ENCODE results near the gene EIPR1.

The EIPR1 gene

GRCh38 chr2:3208591-3208990 is 169.0 kb downstream of the EIPR1 start:
- Histone ChIP-seq H3K4me3 (ENCODE audit: insufficient read depth in 1 of 2, low read depth in 1 of 2, low read length in 2 of 2) (no peak overlapping the region), H2BK15ac (ENCODE audit: low read depth, poor library complexity, severe bottlenecking) (no peak overlapping the region), H3K23ac (ENCODE audit: low read length in 2 of 2) (no peak overlapping the region), H3K14ac (ENCODE audit: low read length in 2 of 2) (no peak overlapping the region), H3K9ac (ENCODE audit: low read length) (no peak overlapping the region), H3K4me1 (ENCODE audit: control insufficient read depth, insufficient read depth, low read depth, low read length) (peaks cover 3% of the 10 kb centered on the region), H3K9me3 (ENCODE audit: control insufficient read depth, low read length) (no peaks in the 10 kb centered on the region), H2AFZ (ENCODE audit: low read depth, low read length) (no peak overlapping the region), H3K36me3 (ENCODE audit: control insufficient read depth in 1 of 2, insufficient read depth in 2 of 2, low read depth in 1 of 2, low read length in 2 of 2) (peaks cover 7 to 38% of the 10 kb centered on the region in 2 experiments), H3K4ac (ENCODE audit: low read depth in 1 of 2, low read length in 2 of 2) (no peak overlapping the region), H3K4me2 (ENCODE audit: low read length, poor library complexity, severe bottlenecking) (no peak overlapping the region), H2AK5ac (ENCODE audit: low read length, severe bottlenecking) (no peak overlapping the region), H4K91ac (ENCODE audit: low read length) (no peak overlapping the region), H2BK5ac (ENCODE audit: low read depth, low read length, poor library complexity, severe bottlenecking) (no peak overlapping the region), H3K27me3 (ENCODE audit: control insufficient read depth in 1 of 2, insufficient read depth in 1 of 2, low read length in 2 of 2) (no peaks in the 10 kb centered on the region), H3K27ac (ENCODE audit: low read length, poor library complexity, severe bottlenecking) (no peak overlapping the region), H3K79me1 (replicated peaks; ENCODE audit: low read length, poor library complexity, severe bottlenecking) (peaks cover 10% of the 10 kb centered on the region), H2BK120ac (ENCODE audit: low read depth, low read length) (no peak overlapping the region), H2BK12ac (ENCODE audit: low read length in 2 of 2) (no peak overlapping the region), H4K8ac (ENCODE audit: low read length) (no peak overlapping the region), H3K18ac (ENCODE audit: low read depth in 1 of 2, low read length in 2 of 2) (no peak overlapping the region)
- no peak for DNase-seq
- 97% methylated on average over 12 of the region's 12 CpGs for WGBS

DNA sequence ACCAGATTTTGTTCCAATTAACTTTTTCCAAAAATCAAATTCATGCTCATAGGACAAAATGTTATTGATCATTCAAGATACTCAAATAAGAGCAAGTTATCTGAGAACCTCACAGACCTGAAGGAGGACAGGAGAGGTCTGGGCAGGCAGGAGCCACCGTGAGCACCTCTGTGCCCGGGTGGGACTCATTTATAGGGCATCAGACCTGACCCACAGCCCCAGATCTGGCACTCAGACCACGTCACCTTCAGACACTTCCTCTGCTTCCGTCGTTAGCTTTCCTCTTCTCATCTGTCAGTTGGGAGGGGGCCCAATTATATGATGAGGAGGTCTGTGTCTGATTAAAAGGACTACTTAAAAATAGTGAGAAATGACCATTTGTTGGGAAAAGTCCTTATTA is 169.4 kb downstream of the EIPR1 start:
- H4K91ac ChIP-seq (ENCODE audit: low read length): no peak overlapping the region
- no peak overlapping the region for H2AK5ac ChIP-seq (ENCODE audit: low read length, severe bottlenecking)
- no peak overlapping the region for H3K4me3 ChIP-seq (ENCODE audit: insufficient read depth in 1 of 2, low read depth in 1 of 2, low read length in 2 of 2)
- no peak overlapping the region for H2BK5ac ChIP-seq (ENCODE audit: low read depth, low read length, poor library complexity, severe bottlenecking)
- H3K18ac ChIP-seq (ENCODE audit: low read depth in 1 of 2, low read length in 2 of 2): no peak overlapping the region
- no peak overlapping the region for H2BK15ac ChIP-seq (ENCODE audit: low read depth, poor library complexity, severe bottlenecking)
- no peak overlapping the region for H4K8ac ChIP-seq (ENCODE audit: low read length)
- H3K27ac ChIP-seq (ENCODE audit: low read length, poor library complexity, severe bottlenecking): no peak overlapping the region
- DNase-seq: no peak
- H3K9me3 ChIP-seq (ENCODE audit: control insufficient read depth, low read length): no peaks in the 10 kb centered on the region
- no peak overlapping the region for H3K4ac ChIP-seq (ENCODE audit: low read depth in 1 of 2, low read length in 2 of 2)
- peaks cover 7 to 39% of the 10 kb centered on the region in 2 experiments for H3K36me3 ChIP-seq (ENCODE audit: control insufficient read depth in 1 of 2, insufficient read depth in 2 of 2, low read depth in 1 of 2, low read length in 2 of 2)
- H3K4me1 ChIP-seq (ENCODE audit: control insufficient read depth, insufficient read depth, low read depth, low read length): peaks cover 3% of the 10 kb centered on the region
- no peak overlapping the region for H3K14ac ChIP-seq (ENCODE audit: low read length in 2 of 2)
- no peak overlapping the region for H3K4me2 ChIP-seq (ENCODE audit: low read length, poor library complexity, severe bottlenecking)
- 100% methylated on average over 2 of the region's 5 CpGs for WGBS
- H2BK12ac ChIP-seq (ENCODE audit: low read length in 2 of 2): no peak overlapping the region
- no peak overlapping the region for H3K9ac ChIP-seq (ENCODE audit: low read length)
- H3K23ac ChIP-seq (ENCODE audit: low read length in 2 of 2): no peak overlapping the region
- peaks cover 12% of the 10 kb centered on the region for H3K79me1 ChIP-seq (replicated peaks; ENCODE audit: low read length, poor library complexity, severe bottlenecking)
- no peak overlapping the region for H2BK120ac ChIP-seq (ENCODE audit: low read depth, low read length)
- no peaks in the 10 kb centered on the region for H3K27me3 ChIP-seq (ENCODE audit: control insufficient read depth in 1 of 2, insufficient read depth in 1 of 2, low read length in 2 of 2)
- no peak overlapping the region for H2AFZ ChIP-seq (ENCODE audit: low read depth, low read length)

DNA sequence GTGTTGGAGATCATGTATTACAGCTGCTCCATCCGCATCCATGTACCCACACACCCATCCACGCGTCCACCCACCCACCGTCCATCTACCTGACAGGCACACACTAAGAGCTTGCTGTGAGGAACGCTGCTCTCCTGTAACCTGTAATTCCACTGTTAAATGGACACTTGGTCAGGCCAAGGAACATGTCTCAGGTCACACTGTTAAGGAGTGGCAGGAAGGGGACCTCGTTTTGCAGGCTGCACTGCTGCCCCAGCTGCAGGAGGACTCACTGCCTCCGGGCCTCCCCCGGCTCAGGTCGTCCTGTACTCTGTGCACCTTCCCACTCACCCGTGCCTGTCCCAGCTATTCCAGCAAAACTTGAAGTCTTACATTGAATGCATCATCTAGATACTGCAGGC is 170.5 kb downstream of the EIPR1 start:
- H3K4me2 ChIP-seq (ENCODE audit: low read length, poor library complexity, severe bottlenecking): no peak overlapping the region
- H2BK12ac ChIP-seq (ENCODE audit: low read length in 2 of 2): no peak overlapping the region
- H3K4ac ChIP-seq (ENCODE audit: low read depth in 1 of 2, low read length in 2 of 2): no peak overlapping the region
- H3K18ac ChIP-seq (ENCODE audit: low read depth in 1 of 2, low read length in 2 of 2): no peak overlapping the region
- H4K8ac ChIP-seq (ENCODE audit: low read length): no peak overlapping the region
- no peak overlapping the region for H2BK15ac ChIP-seq (ENCODE audit: low read depth, poor library complexity, severe bottlenecking)
- H3K79me1 ChIP-seq (replicated peaks; ENCODE audit: low read length, poor library complexity, severe bottlenecking): peaks cover 15% of the 10 kb centered on the region
- no peak overlapping the region for H3K23ac ChIP-seq (ENCODE audit: low read length in 2 of 2)
- H3K4me3 ChIP-seq (ENCODE audit: insufficient read depth in 1 of 2, low read depth in 1 of 2, low read length in 2 of 2): no peak overlapping the region
- H3K27me3 ChIP-seq (ENCODE audit: control insufficient read depth in 1 of 2, insufficient read depth in 1 of 2, low read length in 2 of 2): no peaks in the 10 kb centered on the region
- no peak overlapping the region for H3K14ac ChIP-seq (ENCODE audit: low read length in 2 of 2)
- no peak overlapping the region for H2AFZ ChIP-seq (ENCODE audit: low read depth, low read length)
- no peaks in the 10 kb centered on the region for H3K9me3 ChIP-seq (ENCODE audit: control insufficient read depth, low read length)
- WGBS: 94% methylated on average over 10 of the region's 10 CpGs
- no peak overlapping the region for H2BK5ac ChIP-seq (ENCODE audit: low read depth, low read length, poor library complexity, severe bottlenecking)
- H2BK120ac ChIP-seq (ENCODE audit: low read depth, low read length): no peak overlapping the region
- no peak overlapping the region for H2AK5ac ChIP-seq (ENCODE audit: low read length, severe bottlenecking)
- H3K27ac ChIP-seq (ENCODE audit: low read length, poor library complexity, severe bottlenecking): no peak overlapping the region
- no peak for DNase-seq
- peaks cover 1% of the 10 kb centered on the region for H3K4me1 ChIP-seq (ENCODE audit: control insufficient read depth, insufficient read depth, low read depth, low read length)
- no peak overlapping the region for H3K9ac ChIP-seq (ENCODE audit: low read length)
- H4K91ac ChIP-seq (ENCODE audit: low read length): no peak overlapping the region
- peaks cover 7 to 36% of the 10 kb centered on the region in 2 experiments for H3K36me3 ChIP-seq (ENCODE audit: control insufficient read depth in 1 of 2, insufficient read depth in 2 of 2, low read depth in 1 of 2, low read length in 2 of 2)

DNA sequence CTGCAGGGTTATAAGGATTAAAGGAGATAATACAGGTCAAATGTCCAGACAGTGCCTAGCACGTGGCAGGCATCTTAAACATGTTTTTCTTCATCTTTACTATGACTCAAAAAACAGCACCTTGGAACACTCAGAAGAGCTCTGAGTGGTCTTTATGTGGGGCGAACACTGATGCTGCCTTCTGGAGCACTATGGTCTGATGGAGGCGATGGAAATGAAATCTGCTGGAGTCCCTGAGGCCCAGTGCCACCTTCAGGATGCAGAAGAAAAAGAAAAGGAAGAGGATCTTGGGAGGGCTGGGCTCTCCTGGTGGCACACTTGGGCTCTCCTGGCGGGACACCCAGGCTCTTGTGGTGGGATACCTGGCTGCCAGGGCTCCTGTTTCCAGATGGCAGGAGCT is 171.8 kb downstream of the EIPR1 start:
- H3K27ac ChIP-seq (ENCODE audit: low read length, poor library complexity, severe bottlenecking): no peak overlapping the region
- H3K14ac ChIP-seq (ENCODE audit: low read length in 2 of 2): no peak overlapping the region
- 94% methylated on average over 4 of the region's 4 CpGs for WGBS

More for the DNA sequence above, 171.8 kb downstream of the EIPR1 start:
- no peak overlapping the region for H4K8ac ChIP-seq (ENCODE audit: low read length)
- no peak overlapping the region for H3K18ac ChIP-seq (ENCODE audit: low read depth in 1 of 2, low read length in 2 of 2)
- H3K9ac ChIP-seq (ENCODE audit: low read length): no peak overlapping the region
- H2BK5ac ChIP-seq (ENCODE audit: low read depth, low read length, poor library complexity, severe bottlenecking): no peak overlapping the region
- H4K91ac ChIP-seq (ENCODE audit: low read length): no peak overlapping the region
- H3K4me2 ChIP-seq (ENCODE audit: low read length, poor library complexity, severe bottlenecking): no peak overlapping the region
- peaks cover 3% of the 10 kb centered on the region for H3K4me1 ChIP-seq (ENCODE audit: control insufficient read depth, insufficient read depth, low read depth, low read length)
- H3K23ac ChIP-seq (ENCODE audit: low read length in 2 of 2): no peak overlapping the region
- no peak overlapping the region for H3K4me3 ChIP-seq (ENCODE audit: insufficient read depth in 1 of 2, low read depth in 1 of 2, low read length in 2 of 2)
- peaks cover 0 to 30% of the 10 kb centered on the region in 2 experiments for H3K36me3 ChIP-seq (ENCODE audit: control insufficient read depth in 1 of 2, insufficient read depth in 2 of 2, low read depth in 1 of 2, low read length in 2 of 2)
- no peak overlapping the region for H2BK120ac ChIP-seq (ENCODE audit: low read depth, low read length)
- H2BK15ac ChIP-seq (ENCODE audit: low read depth, poor library complexity, severe bottlenecking): no peak overlapping the region
- H3K79me1 ChIP-seq (replicated peaks; ENCODE audit: low read length, poor library complexity, severe bottlenecking): peaks cover 21% of the 10 kb centered on the region
- H2AFZ ChIP-seq (ENCODE audit: low read depth, low read length): no peak overlapping the region
- DNase-seq: no peak
- H2AK5ac ChIP-seq (ENCODE audit: low read length, severe bottlenecking): no peak overlapping the region
- H2BK12ac ChIP-seq (ENCODE audit: low read length in 2 of 2): no peak overlapping the region
- no peaks in the 10 kb centered on the region for H3K9me3 ChIP-seq (ENCODE audit: control insufficient read depth, low read length)
- no peaks in the 10 kb centered on the region for H3K27me3 ChIP-seq (ENCODE audit: control insufficient read depth in 1 of 2, insufficient read depth in 1 of 2, low read length in 2 of 2)
- H3K4ac ChIP-seq (ENCODE audit: low read depth in 1 of 2, low read length in 2 of 2): no peak overlapping the region
